IMR-90 (cell line): ENCODE measurements around the gene CAV2. TPM values are rescaled to one million over a fixed set of nuclear protein-coding genes. Genes with fewer than 3 reads are reported as not detected.

Source experiments
- ATAC-seq: fragments of 200-7000 bp; cut with Tn5 transposase; 2 replicates; pipeline ENCODE4 v1.9.1; 2020; ENCODE audit warnings: low read depth, mild to moderate bottlenecking, moderate library complexity
- BruUV-seq: library from RNA; stranded (reverse); fragments of 400-500 nt; replicated peaks from 2 replicates; lab custom pipeline; 2021; lab: Mats Ljungman, UMichigan
- CTCF ChIA-PET: fragments of 300-600 bp; formaldehyde crosslinking; extraction: SDS; loops from one replicate; lab custom pipeline; 2021; ENCODE audit warnings: antibody characterized with exemption; lab: Yijun Ruan, JAX
- POLR2A ChIA-PET: fragments of 300-600 bp; sonication (Branson Sonifier 250); formaldehyde crosslinking; loops from one replicate; lab custom pipeline; 2022; ENCODE audit warnings: antibody characterized with exemption; ENCODE audit not compliant: unreplicated experiment; lab: Charles Lee
- DNase-seq: peaks from one replicate; pipeline ENCODE4 v3.0.0; 2013
- H2AFZ ChIP-seq: replicated peaks from 2 replicates; pipeline ENCODE3; 2013; ENCODE audit warnings: low read length, mild to moderate bottlenecking; ENCODE audit not compliant: poor library complexity
- H2AK5ac ChIP-seq: 2 replicates; pipeline ENCODE4 v1.6.1; 2013; ENCODE audit warnings: low read depth, low read length, inconsistent platforms
- H2AK9ac ChIP-seq: replicated peaks from 2 replicates; pipeline ENCODE3; 2013; ENCODE audit warnings: mild to moderate bottlenecking, low read depth, low read length, moderate library complexity; ENCODE audit not compliant: poor library complexity
- H2BK120ac ChIP-seq: 2 replicates; pipeline ENCODE4 v1.6.1; 2013; ENCODE audit warnings: low read depth, low read length, inconsistent platforms
- H2BK15ac ChIP-seq: 3 replicates; pipeline ENCODE4 v1.6.1; 2013; ENCODE audit warnings: low read depth, low read length, inconsistent platforms
- H2BK20ac ChIP-seq: 2 replicates; pipeline ENCODE4 v1.6.1; 2013; ENCODE audit warnings: low read depth, mild to moderate bottlenecking, inconsistent platforms, low read length, moderate library complexity
- H2BK5ac ChIP-seq: 2 replicates; pipeline ENCODE4 v1.6.1; 2013; ENCODE audit warnings: mild to moderate bottlenecking, low read depth, low read length, inconsistent platforms; ENCODE audit not compliant: poor library complexity, severe bottlenecking
- H3K14ac ChIP-seq: replicated peaks from 2 replicates; pipeline ENCODE4 v1.6.1; 2013; ENCODE audit warnings: low read depth, low read length, inconsistent platforms
- H3K18ac ChIP-seq: 2 replicates; pipeline ENCODE4 v1.6.1; 2013; ENCODE audit warnings: low read depth, low read length, control low read depth
- H3K23ac ChIP-seq: 2 replicates; pipeline ENCODE4 v1.6.1; 2013; ENCODE audit warnings: low read depth, low read length, inconsistent platforms
- H3K27ac ChIP-seq: 2 replicates; pipeline ENCODE4 v1.5.1; 2013; ENCODE audit warnings: mild to moderate bottlenecking, control low read depth, low read length; ENCODE audit not compliant: insufficient read depth
- H3K27me3 ChIP-seq: 2 replicates; pipeline ENCODE4 v1.6.1; 2013; ENCODE audit warnings: low read length; ENCODE audit not compliant: control insufficient read depth, insufficient read depth
- H3K36me3 ChIP-seq: 2 replicates; pipeline ENCODE4 v1.6.1; 2013; ENCODE audit warnings: low read length, mixed read lengths; ENCODE audit not compliant: control insufficient read depth, insufficient read depth
- H3K4ac ChIP-seq: 2 replicates; pipeline ENCODE4 v1.6.1; 2013; ENCODE audit warnings: low read depth, low read length, inconsistent platforms
- H3K4me1 ChIP-seq: 2 replicates; pipeline ENCODE4 v1.6.1; 2013; ENCODE audit warnings: low read length, mixed read lengths; ENCODE audit not compliant: control insufficient read depth, insufficient read depth
- H3K4me2 ChIP-seq: 2 replicates; pipeline ENCODE4 v1.6.1; 2013; ENCODE audit warnings: low read depth, mild to moderate bottlenecking, control low read depth, low read length, moderate library complexity
- H3K4me3 ChIP-seq: 2 replicates; pipeline ENCODE4 v1.5.1; 2013; ENCODE audit warnings: low read depth, mild to moderate bottlenecking, control low read depth, low read length, moderate library complexity; ENCODE audit not compliant: insufficient read depth
- H3K56ac ChIP-seq: 2 replicates; pipeline ENCODE4 v1.6.1; 2013; ENCODE audit warnings: low read length, inconsistent platforms; ENCODE audit not compliant: insufficient read depth; ENCODE audit errors: extremely low read depth
- H3K79me1 ChIP-seq, 2 experiments: 2 replicates each; pipeline ENCODE4 v1.6.1; 2013; ENCODE audit warnings: low read length in 2 of 2, inconsistent platforms in 1 of 2, low read depth in 1 of 2
- H3K9ac ChIP-seq: 2 replicates; pipeline ENCODE4 v1.6.1; 2013; ENCODE audit warnings: low read depth, low read length, control low read depth
- H3K9me1 ChIP-seq: 2 replicates; pipeline ENCODE4 v1.6.1; 2013; ENCODE audit warnings: low read length, inconsistent platforms; ENCODE audit not compliant: insufficient read depth
- H3K9me3 ChIP-seq: 2 replicates; pipeline ENCODE4 v1.6.1; 2013; ENCODE audit warnings: low read length; ENCODE audit not compliant: control insufficient read depth, insufficient read depth
- H4K20me1 ChIP-seq: 2 replicates; pipeline ENCODE4 v1.6.1; 2013; ENCODE audit warnings: low read length, inconsistent platforms; ENCODE audit not compliant: insufficient read depth
- H4K5ac ChIP-seq: 2 replicates; pipeline ENCODE4 v1.6.1; 2013; ENCODE audit warnings: mild to moderate bottlenecking, low read depth, low read length, control low read depth
- H4K8ac ChIP-seq, 2 experiments: 2 replicates each; pipeline ENCODE4 v1.6.1; 2013; ENCODE audit warnings: low read depth in 2 of 2, low read length in 2 of 2, control low read depth in 1 of 2, inconsistent platforms in 1 of 2
- H4K91ac ChIP-seq: 2 replicates; pipeline ENCODE4 v1.6.1; 2013; ENCODE audit warnings: low read depth, low read length, inconsistent platforms; ENCODE audit not compliant: insufficient read depth
- BHLHE40 ChIP-seq: fragments of 150-350 bp; IDR thresholded peaks from 2 replicates; pipeline ENCODE4 v1.6.1; 2016; ENCODE audit warnings: mild to moderate bottlenecking, low read depth, low read length
- CEBPB ChIP-seq: IDR thresholded peaks from 2 replicates; pipeline ENCODE4 v1.6.1; 2012; ENCODE audit warnings: low read depth, low read length, improper control_type of control experiment
- FOS ChIP-seq: fragments of 150-350 bp; IDR thresholded peaks from 2 replicates; pipeline ENCODE4 v1.6.1; 2016; ENCODE audit warnings: low read depth, low read length
- MAZ ChIP-seq: IDR thresholded peaks from 2 replicates; pipeline ENCODE4 v1.6.1; 2012; ENCODE audit warnings: low read depth, mild to moderate bottlenecking, low read length, improper control_type of control experiment, moderate library complexity, borderline replicate concordance
- MXI1 ChIP-seq: IDR thresholded peaks from 2 replicates; pipeline ENCODE4 v1.6.1; 2012; ENCODE audit warnings: low read depth, mild to moderate bottlenecking, low read length, moderate library complexity, borderline replicate concordance
- NFE2L2 ChIP-seq: fragments of 150-350 bp; IDR thresholded peaks from 2 replicates; pipeline ENCODE4 v1.6.1; 2016; ENCODE audit warnings: low read depth, mild to moderate bottlenecking, low read length
- RAD21 ChIP-seq: IDR thresholded peaks from 2 replicates; pipeline ENCODE4 v1.6.1; 2012; ENCODE audit warnings: low read length, improper control_type of control experiment
- RFX5 ChIP-seq: IDR thresholded peaks from 2 replicates; pipeline ENCODE4 v1.8.0; 2012; ENCODE audit warnings: low read depth, mild to moderate bottlenecking, low read length, moderate library complexity
- SMC3 ChIP-seq: fragments of 150-350 bp; IDR thresholded peaks from 2 replicates; pipeline ENCODE4 v1.6.1; 2016; ENCODE audit warnings: low read depth, mild to moderate bottlenecking, antibody characterized with exemption, low read length, moderate library complexity
- WGBS, 2 experiments: methylation state at CpG; one replicate each; pipeline versions ENCODE4 v1.1.5 to v1.1.7; 2013; ENCODE audit warnings: missing lambda C conversion rate in 2 of 2; ENCODE audit not compliant: insufficient read length in 1 of 2; ENCODE audit errors: extremely low coverage in 2 of 2; 5-methylcytosine and 5-hydroxymethylcytosine counted together
- dilution Hi-C: fragments of 300-500 bp; cut with HindIII; formaldehyde crosslinking; loops from one replicate; pipeline ENCODE4 v1.14.3; 2018; ENCODE audit warnings: low sequenced_read_pairs; ENCODE audit not compliant: unreplicated experiment
- in situ Hi-C: fragments of 300-500 bp; cut with MboI; formaldehyde crosslinking; loops from 3 replicates; pipeline ENCODE4 v1.14.3; 2019; ENCODE audit warnings: low sequenced_read_pairs, inconsistent platforms, mixed read lengths
- intact Hi-C: fragments of 100-400 bp; cut with micrococcal nuclease; formaldehyde crosslinking; loops from 2 replicates; pipeline ENCODE4 v1.10.0; 2022
- polyA plus RNA-seq, 3 experiments: library from polyadenylated mRNA; depleted of rRNA; stranded (reverse); fragments of >200 nt; gene quantifications; 2 replicates each; pipeline ENCODE4 v1.2.3, GENCODE V29; 2012; ENCODE audit warnings: low replicate concordance in 1 of 3
- total RNA-seq: library from RNA; depleted of rRNA; stranded (reverse); fragments of >200 nt; gene quantifications from 2 replicates; pipeline ENCODE4 v1.2.3, GENCODE V29; 2012
- TF ChIP-seq, protein P1 (sequence below): fragments of 150-350 bp; IDR thresholded peaks from 2 replicates; pipeline ENCODE4 v1.6.1; 2017; ENCODE audit warnings: mild to moderate bottlenecking, antibody characterized with exemption, low read length, low read depth
- TF ChIP-seq, protein P2 (sequence below): fragments of 150-350 bp; IDR thresholded peaks from 2 replicates; pipeline ENCODE4 v1.6.1; 2016; ENCODE audit warnings: low read depth, mild to moderate bottlenecking, low read length, moderate library complexity, borderline replicate concordance
- TF ChIP-seq, protein P3 (sequence below): conservative IDR thresholded peaks from 2 replicates; pipeline ENCODE4 v1.5.1; 2012; ENCODE audit warnings: mild to moderate bottlenecking, low read depth, low read length, improper control_type of control experiment

Gene CAV2
- total and polyA plus RNA-seq, 2 of the 4 experiments (the other 2 are of a cell fraction), result 199 to 265 TPM

DNA sequence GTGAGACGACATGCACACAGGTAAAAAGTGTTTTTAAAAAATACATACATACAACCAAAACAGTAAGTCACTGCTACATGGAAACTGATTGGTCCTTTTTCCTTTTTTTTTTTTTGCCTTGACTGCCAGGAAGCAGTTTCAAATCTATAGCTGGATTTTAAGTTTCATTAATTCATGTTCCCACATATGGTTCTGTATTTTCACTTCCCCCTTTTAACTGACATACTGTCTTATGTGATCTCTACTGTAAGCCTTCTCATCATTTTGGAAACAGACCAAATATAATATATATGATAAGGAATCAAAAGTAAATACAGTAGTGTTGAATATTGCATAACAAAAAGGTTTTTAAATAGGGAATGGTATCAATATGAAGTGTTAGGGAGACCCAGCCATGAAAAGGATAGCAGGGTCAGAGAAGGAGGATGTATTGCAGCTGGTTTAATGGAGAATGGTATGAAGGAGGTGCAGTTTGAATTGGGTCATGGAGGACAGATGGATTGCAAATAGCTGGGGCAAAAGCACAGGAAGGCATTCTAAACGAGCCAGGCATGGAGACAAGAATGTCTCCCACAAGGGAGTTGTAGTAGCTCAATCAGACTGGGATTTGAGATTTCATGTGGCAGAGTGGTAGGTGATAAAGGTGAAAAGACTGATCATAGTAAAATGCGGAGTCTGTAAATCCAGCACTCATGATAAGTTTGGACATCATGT lies 30.7 kb downstream of the CAV2 start:
- WGBS, 2 experiments, result 51% methylated on average over 2 of the region's 3 CpGs; no CpG with 5 or more reads in 1 of the 2 experiments
- ATAC-seq, result no peak
- H3K4me2 ChIP-seq, result peak overlapping the region; percentile 59
- intact Hi-C loops, result no loop called here
- peak overlapping the region in 1 of 2 experiments; percentile 10; a peak in 1 of 4 replicates for H4K8ac ChIP-seq
- peak overlapping the region; percentile 1; the same call in 1 of the 2 replicates for H3K4ac ChIP-seq
- peaks cover 3 to 33% of the 10 kb centered on the region in 2 experiments; a peak in 3 of 4 replicates for H3K79me1 ChIP-seq
- H2BK15ac ChIP-seq, result 0 out of 3 replicates have a peak overlapping the region, but pooled peaks have one; percentile 45
- no TSS peak for BruUV-seq
- H2BK120ac ChIP-seq, result peak overlapping the region; percentile 1
- peaks cover 33% of the 10 kb centered on the region for H4K20me1 ChIP-seq
- peak overlapping the region; percentile 33; the same call in 1 of the 2 replicates for H2BK20ac ChIP-seq
- POLR2A ChIA-PET, result interaction anchor here (0.6 to 0.9 kb wide), 2 partner anchors 17 to 38 kb away, joined by 3 to 11 read pairs; no protein-coding TSS in a partner anchor
- H2BK5ac ChIP-seq, result peak overlapping the region; percentile 58
- H4K5ac ChIP-seq, result peak overlapping the region; percentile 41; the same call in 1 of the 2 replicates
- peak overlapping the region; percentile 0; the same call in 1 of the 2 replicates for H3K56ac ChIP-seq
- peaks cover 13% of the 10 kb centered on the region for H3K4me1 ChIP-seq
- H3K27me3 ChIP-seq, result no peaks in the 10 kb centered on the region
- H4K91ac ChIP-seq, result 0 out of 2 replicates have a peak overlapping the region, but pooled peaks have one; percentile 2
- no peak for DNase-seq
- peak overlapping the region; percentile 3; the same call in 1 of the 2 replicates for H3K18ac ChIP-seq
- in situ Hi-C loops, result loop anchor here (10.0 kb wide), 1 partner anchor 55 kb away; no protein-coding TSS in a partner anchor
- no peak overlapping the region for H2AFZ ChIP-seq
- peak overlapping the region; percentile 1; the same call in 1 of the 2 replicates for H2AK5ac ChIP-seq
- peak overlapping the region; percentile 83; the same call in 1 of the 2 replicates for H3K23ac ChIP-seq
- H3K27ac ChIP-seq, result peak overlapping the region; percentile 51; the same call in 1 of the 2 replicates
- H2AK9ac ChIP-seq, result no peak overlapping the region
- peaks cover 11% of the 10 kb centered on the region for H3K9me1 ChIP-seq
- H3K14ac ChIP-seq, result peak overlapping the region; percentile 85
- CTCF ChIA-PET, result interaction anchor here (0.6 kb wide), 1 partner anchor 78 kb away, joined by 5 read pairs; no protein-coding TSS in a partner anchor
- H3K9me3 ChIP-seq, result no peaks in the 10 kb centered on the region
- H3K9ac ChIP-seq, result peak overlapping the region; percentile 33; the same call in 1 of the 2 replicates
- H3K4me3 ChIP-seq, result peak overlapping the region; percentile 19; the same call in 1 of the 2 replicates
- dilution Hi-C loops, result no loop called here
- H3K36me3 ChIP-seq, result peaks cover 32% of the 10 kb centered on the region
- no peak for TF ChIP-seq MAZ
- no peak for TF ChIP-seq RFX5
- no peak for TF ChIP-seq SMC3
- TF ChIP-seq BHLHE40, result no peak
- no peak for TF ChIP-seq CEBPB
- TF ChIP-seq, protein P1, sequence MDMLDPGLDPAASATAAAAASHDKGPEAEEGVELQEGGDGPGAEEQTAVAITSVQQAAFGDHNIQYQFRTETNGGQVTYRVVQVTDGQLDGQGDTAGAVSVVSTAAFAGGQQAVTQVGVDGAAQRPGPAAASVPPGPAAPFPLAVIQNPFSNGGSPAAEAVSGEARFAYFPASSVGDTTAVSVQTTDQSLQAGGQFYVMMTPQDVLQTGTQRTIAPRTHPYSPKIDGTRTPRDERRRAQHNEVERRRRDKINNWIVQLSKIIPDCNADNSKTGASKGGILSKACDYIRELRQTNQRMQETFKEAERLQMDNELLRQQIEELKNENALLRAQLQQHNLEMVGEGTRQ, result no peak
- TF ChIP-seq, protein P2, sequence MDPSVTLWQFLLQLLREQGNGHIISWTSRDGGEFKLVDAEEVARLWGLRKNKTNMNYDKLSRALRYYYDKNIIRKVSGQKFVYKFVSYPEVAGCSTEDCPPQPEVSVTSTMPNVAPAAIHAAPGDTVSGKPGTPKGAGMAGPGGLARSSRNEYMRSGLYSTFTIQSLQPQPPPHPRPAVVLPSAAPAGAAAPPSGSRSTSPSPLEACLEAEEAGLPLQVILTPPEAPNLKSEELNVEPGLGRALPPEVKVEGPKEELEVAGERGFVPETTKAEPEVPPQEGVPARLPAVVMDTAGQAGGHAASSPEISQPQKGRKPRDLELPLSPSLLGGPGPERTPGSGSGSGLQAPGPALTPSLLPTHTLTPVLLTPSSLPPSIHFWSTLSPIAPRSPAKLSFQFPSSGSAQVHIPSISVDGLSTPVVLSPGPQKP, result no peak
- TF ChIP-seq, protein P3, sequence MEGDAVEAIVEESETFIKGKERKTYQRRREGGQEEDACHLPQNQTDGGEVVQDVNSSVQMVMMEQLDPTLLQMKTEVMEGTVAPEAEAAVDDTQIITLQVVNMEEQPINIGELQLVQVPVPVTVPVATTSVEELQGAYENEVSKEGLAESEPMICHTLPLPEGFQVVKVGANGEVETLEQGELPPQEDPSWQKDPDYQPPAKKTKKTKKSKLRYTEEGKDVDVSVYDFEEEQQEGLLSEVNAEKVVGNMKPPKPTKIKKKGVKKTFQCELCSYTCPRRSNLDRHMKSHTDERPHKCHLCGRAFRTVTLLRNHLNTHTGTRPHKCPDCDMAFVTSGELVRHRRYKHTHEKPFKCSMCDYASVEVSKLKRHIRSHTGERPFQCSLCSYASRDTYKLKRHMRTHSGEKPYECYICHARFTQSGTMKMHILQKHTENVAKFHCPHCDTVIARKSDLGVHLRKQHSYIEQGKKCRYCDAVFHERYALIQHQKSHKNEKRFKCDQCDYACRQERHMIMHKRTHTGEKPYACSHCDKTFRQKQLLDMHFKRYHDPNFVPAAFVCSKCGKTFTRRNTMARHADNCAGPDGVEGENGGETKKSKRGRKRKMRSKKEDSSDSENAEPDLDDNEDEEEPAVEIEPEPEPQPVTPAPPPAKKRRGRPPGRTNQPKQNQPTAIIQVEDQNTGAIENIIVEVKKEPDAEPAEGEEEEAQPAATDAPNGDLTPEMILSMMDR, result no peak
- no peak for TF ChIP-seq FOS
- no peak for TF ChIP-seq NFE2L2
- no peak for TF ChIP-seq MXI1
- no peak for TF ChIP-seq RAD21
